Activated naive CD8-positive, alpha-beta T cell treated with anti-CD3 and anti-CD28 coated beads, Interleukin-2, amount 10 ng/mL, durations not matched to agents 7 days and 5 days (primary cell): ENCODE results near the gene CAPN11. TPM values are rescaled to one million over a fixed set of nuclear protein-coding genes. Genes with fewer than 3 reads are reported as not detected.
A peak's percentile ranks its signal among the peaks of the same experiment; 100 is the strongest.
"Not testable (repeated sequence)": the region's sequence is repeated elsewhere in the genome, so short reads cannot be mapped to it uniquely, and the experiment has no call there.

Experiments used
- ATAC-seq: fragments of 150-1000 bp; cut with Tn5 transposase; one replicate; pipeline ENCODE4 v1.10.0; 2021; ENCODE audit warnings: low read depth, moderate library complexity
- POLR2A ChIA-PET: fragments of 350-600 bp; sonication (Branson Sonifier 250); formaldehyde crosslinking; loops from one replicate; lab custom pipeline; 2021; ENCODE audit warnings: antibody characterized with exemption; lab: Charles Lee
- DNase-seq: peaks from one replicate; pipeline ENCODE4 v3.0.0; 2021
- H3K27ac Mint-ChIP-seq: one replicate; pipeline ENCODE4 v1.8.0; 2022; ENCODE audit warnings: mild to moderate bottlenecking, mixed read lengths
- H3K27me3 Mint-ChIP-seq: one replicate; pipeline ENCODE4 v1.8.0; 2022; ENCODE audit warnings: mild to moderate bottlenecking, moderate library complexity, mixed read lengths
- H3K36me3 Mint-ChIP-seq: one replicate; pipeline ENCODE4 v1.8.0; 2021; ENCODE audit warnings: mild to moderate bottlenecking, mixed read lengths
- H3K4me1 Mint-ChIP-seq: one replicate; pipeline ENCODE4 v1.8.0; 2021; ENCODE audit warnings: mixed read lengths
- H3K4me3 Mint-ChIP-seq: one replicate; pipeline ENCODE4 v1.8.0; 2022; ENCODE audit warnings: mild to moderate bottlenecking, moderate library complexity, mixed read lengths
- H3K9me3 Mint-ChIP-seq: one replicate; pipeline ENCODE4 v1.8.0; 2021; ENCODE audit warnings: mixed read lengths
- total RNA-seq, 2 experiments: library from RNA; stranded (reverse); gene quantifications; one replicate each; pipeline ENCODE4 v1.2.3, GENCODE V29; 2021

Gene CAPN11
- total RNA-seq, 2 experiments from 2014 or later, result not detected

DNA sequence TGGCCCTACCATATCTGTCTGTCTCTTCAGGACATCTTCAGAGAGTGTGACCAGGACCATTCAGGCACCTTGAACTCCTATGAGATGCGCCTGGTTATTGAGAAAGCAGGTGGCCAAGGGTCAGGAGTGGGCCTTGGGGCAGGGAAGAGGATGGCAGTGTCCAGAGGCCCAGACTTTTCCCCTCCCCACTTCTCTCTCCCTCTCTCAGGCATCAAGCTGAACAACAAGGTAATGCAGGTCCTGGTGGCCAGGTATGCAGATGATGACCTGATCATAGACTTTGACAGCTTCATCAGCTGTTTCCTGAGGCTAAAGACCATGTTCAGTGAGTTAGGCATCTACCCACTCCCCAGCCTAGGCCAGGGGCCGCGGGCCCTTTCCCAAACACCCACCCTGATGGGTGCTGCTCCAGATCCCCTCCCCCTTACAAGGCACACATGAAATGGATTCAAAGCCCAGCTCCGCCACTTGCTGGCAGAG is 24.3 kb downstream of the CAPN11 start:
- Mint-ChIP-seq H3K27ac (no peak overlapping the region), H3K4me1 (peaks cover 9% of the 10 kb centered on the region), H3K4me3 (no peak overlapping the region), H3K27me3 (peaks cover 5% of the 10 kb centered on the region), H3K36me3 (no peaks in the 10 kb centered on the region), H3K9me3 (no peaks in the 10 kb centered on the region)
- DNase-seq, result no peak
- ATAC-seq, result no peak
- POLR2A ChIA-PET, result no interaction called here

DNA sequence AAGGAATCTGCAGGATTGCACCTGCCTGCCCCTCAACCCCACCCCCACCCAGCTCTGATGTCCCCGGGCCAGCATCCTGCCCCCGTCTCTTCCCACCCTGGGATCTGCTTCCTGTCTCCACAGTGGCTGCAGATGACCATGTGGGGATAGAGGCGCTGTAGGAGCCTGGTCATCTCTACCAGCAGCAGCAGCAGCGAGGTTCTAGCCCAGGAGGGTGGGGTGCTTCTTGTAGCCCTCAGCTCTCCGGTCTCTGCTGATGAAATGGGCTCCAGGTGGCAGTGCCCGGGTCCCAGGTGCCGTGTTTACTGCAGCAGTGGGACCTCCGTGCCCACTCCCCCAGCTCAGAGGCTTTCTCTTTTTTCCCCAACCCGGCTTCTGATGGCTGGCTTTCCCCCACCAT is 25.2 kb downstream of the CAPN11 start:
- H3K4me3 Mint-ChIP-seq, result no peak overlapping the region
- POLR2A ChIA-PET, result no interaction called here
- no peaks in the 10 kb centered on the region for H3K36me3 Mint-ChIP-seq
- no peak overlapping the region for H3K27ac Mint-ChIP-seq
- no peak for DNase-seq
- peaks cover 5% of the 10 kb centered on the region for H3K27me3 Mint-ChIP-seq
- ATAC-seq, result no peak
- peaks cover 9% of the 10 kb centered on the region for H3K4me1 Mint-ChIP-seq
- H3K9me3 Mint-ChIP-seq, result no peaks in the 10 kb centered on the region

DNA sequence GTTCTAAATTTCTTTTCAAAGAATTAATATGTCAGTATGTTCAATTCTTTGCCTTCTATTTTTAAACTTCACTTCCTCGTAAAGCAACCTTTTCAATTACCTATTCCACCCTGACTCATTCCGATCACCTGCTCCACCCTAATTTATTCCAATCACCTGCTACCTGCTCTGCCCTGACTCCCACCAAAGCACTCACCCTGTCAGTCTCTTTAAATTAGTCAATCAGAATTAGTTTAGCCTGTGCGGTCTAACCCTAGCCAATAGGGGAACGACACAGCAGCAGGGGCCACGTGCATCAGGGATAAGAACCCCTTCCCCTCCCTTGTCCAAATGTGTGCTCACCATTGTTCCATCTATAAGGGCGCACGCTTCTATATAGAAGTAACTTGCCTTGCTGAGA is 26.7 kb downstream of the CAPN11 start:
- POLR2A ChIA-PET, result interaction anchor here (0.6 to 1.7 kb wide), 2 partner anchors 31 to 62 kb away, joined by 4 to 8 read pairs; partner anchors contain the start of gene HSP90AB1
- H3K27me3 Mint-ChIP-seq, result not testable (repeated sequence)

DNA sequence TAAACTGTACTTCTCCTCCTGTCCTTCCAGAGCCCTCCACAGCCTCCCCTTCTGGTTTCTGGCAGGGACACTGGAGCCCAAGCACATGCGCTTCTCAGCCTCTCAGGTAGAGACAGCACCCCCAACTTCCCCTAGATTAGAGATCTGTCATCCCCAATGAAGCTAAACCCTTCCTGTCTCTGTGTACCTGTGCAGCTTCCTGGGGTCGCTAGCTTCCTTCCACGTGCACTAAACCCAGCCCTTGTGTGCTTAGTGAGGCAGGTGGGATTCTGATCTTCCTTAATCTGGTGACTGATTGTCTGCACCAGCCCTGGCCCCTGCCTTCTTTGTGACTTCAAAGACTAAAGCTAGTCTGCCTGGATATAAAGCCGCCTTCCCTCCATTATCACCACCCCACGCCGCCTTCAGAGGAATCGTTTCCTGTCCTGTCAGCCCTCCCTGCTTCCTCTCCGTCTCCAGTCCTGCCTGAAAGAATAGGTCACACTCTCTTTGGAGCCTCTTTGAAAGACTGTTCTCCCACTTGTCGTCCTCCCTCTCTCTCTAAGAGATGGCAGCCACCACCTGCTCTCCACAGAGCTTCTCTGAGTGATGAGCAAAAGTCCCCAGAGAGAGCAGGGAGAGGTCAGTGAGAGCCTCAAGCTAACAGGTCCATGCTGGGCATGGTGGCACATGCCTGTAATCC is 27.5 kb downstream of the CAPN11 start:
- no peaks in the 10 kb centered on the region for H3K9me3 Mint-ChIP-seq
- ATAC-seq (peak; percentile 66), DNase-seq (no peak)
- H3K27ac Mint-ChIP-seq, result peak overlapping the region; percentile 47
- H3K4me1 Mint-ChIP-seq, result peaks cover 12% of the 10 kb centered on the region
- H3K27me3 Mint-ChIP-seq, result peaks cover 4% of the 10 kb centered on the region
- no peaks in the 10 kb centered on the region for H3K36me3 Mint-ChIP-seq
- POLR2A ChIA-PET, result interaction anchor here (0.6 to 1.7 kb wide), 2 partner anchors 30 to 61 kb away, joined by 4 to 8 read pairs; partner anchors contain the start of gene HSP90AB1
- H3K4me3 Mint-ChIP-seq, result peak overlapping the region; percentile 37

More for the DNA sequence above, 26.7 kb downstream of the CAPN11 start:
- H3K36me3 Mint-ChIP-seq, H3K9me3 Mint-ChIP-seq, ATAC-seq, H3K4me3 Mint-ChIP-seq, DNase-seq, H3K27ac Mint-ChIP-seq: not testable (repeated sequence)
- H3K4me1 Mint-ChIP-seq, result peaks cover 12% of the 10 kb centered on the region

DNA sequence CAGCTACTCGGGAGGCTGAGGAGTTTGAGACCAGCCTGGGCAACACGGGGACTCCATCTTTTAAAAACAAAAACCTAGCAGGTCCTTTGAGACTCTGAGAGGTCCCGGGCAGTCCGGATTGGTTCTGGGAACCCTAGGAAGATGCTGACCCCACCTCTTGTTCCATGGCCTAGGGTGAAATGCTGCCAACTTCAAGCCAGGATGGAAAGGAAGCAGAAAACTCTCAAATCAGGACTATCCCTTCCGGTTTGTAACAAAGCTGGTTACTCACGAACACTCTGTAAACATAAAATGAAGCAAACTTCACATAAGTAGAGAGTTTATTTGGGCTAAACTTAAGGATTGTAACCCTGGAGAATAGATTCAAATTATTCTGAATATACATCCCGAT is 28.0 kb downstream of the CAPN11 start:
- Mint-ChIP-seq H3K36me3 (no peaks in the 10 kb centered on the region), H3K27me3 (peaks cover 4% of the 10 kb centered on the region), H3K4me1 (peaks cover 12% of the 10 kb centered on the region), H3K9me3 (no peaks in the 10 kb centered on the region), H3K27ac (no peak overlapping the region), H3K4me3 (no peak overlapping the region)
- ATAC-seq (no peak), DNase-seq (no peak)
- POLR2A ChIA-PET, result interaction anchor here (1.7 kb wide), 1 partner anchor 61 kb away, joined by 8 read pairs; the partner anchor contains the start of gene HSP90AB1

DNA sequence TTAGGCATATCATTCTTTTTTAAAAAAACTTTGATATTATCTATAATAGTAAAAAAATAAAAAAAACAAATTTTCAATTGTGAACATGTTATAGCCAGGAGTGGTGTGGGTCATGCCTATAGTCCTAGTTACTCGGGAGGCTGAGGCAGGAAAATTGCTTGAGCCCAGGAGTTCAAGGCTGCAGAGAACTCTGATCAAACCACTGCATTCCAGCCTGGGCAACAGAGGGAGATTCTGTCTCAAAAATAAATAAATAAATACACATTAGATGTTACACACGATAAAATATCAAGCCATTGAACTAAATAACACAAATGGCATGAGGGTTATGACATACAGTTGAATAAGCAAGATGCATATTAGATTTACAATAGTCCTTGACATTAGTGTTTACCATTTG is 30.2 kb downstream of the CAPN11 start:
- ATAC-seq, result no peak
- H3K4me1 Mint-ChIP-seq, result peaks cover 17% of the 10 kb centered on the region
- no peak overlapping the region for H3K27ac Mint-ChIP-seq
- peaks cover 4% of the 10 kb centered on the region for H3K27me3 Mint-ChIP-seq
- no peaks in the 10 kb centered on the region for H3K36me3 Mint-ChIP-seq
- H3K4me3 Mint-ChIP-seq, result no peak overlapping the region
- H3K9me3 Mint-ChIP-seq, result no peaks in the 10 kb centered on the region
- POLR2A ChIA-PET, result no interaction called here
- DNase-seq, result no peak

DNA sequence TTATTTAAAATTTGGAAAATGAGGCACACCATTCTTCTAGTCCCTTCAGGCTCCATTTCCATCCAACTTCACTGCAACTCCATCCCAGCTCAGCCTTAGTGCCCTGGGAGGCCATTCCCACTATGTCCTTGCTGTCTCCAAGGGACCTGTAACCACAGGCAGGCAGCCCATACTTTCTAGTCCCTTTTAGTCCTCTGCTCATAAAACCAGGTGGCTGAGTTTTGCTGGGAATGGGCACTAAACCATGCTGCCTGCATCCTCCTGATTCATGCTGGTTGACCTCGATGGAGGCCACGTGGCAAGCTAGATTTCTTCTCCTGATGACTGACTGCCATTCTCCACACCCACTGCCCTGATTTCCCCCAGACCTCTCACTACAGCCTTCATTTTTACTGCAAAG is 30.6 kb downstream of the CAPN11 start:
- Mint-ChIP-seq H3K27ac (no peak overlapping the region), H3K4me3 (no peak overlapping the region), H3K27me3 (peaks cover 4% of the 10 kb centered on the region), H3K36me3 (no peaks in the 10 kb centered on the region), H3K9me3 (no peaks in the 10 kb centered on the region), H3K4me1 (peaks cover 17% of the 10 kb centered on the region)
- DNase-seq (no peak), ATAC-seq (no peak)
- POLR2A ChIA-PET, result no interaction called here

DNA sequence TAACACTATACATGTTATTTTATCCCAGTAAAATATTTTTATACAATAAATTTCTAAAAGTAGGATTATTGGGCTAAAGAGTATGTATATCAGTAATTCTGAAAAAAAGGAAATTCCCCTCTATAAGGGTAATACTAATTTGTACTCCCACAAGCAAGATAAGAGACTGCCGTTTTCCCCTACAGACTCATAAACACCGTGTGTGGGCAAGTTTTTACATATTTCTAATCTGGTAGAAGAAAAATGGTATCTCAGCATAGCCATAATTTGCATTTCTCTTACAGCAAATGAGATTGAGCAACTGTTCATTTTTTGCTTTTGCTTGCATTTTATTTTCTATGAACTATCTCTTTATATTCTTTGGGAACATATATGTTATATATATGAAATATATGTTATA is 32.1 kb downstream of the CAPN11 start:
- no peak for ATAC-seq
- POLR2A ChIA-PET, result no interaction called here
- H3K27ac Mint-ChIP-seq, result no peak overlapping the region
- H3K27me3 Mint-ChIP-seq, result peaks cover 11% of the 10 kb centered on the region
- no peak for DNase-seq
- no peaks in the 10 kb centered on the region for H3K9me3 Mint-ChIP-seq
- H3K4me3 Mint-ChIP-seq, result no peak overlapping the region
- peaks cover 14% of the 10 kb centered on the region for H3K4me1 Mint-ChIP-seq
- H3K36me3 Mint-ChIP-seq, result no peaks in the 10 kb centered on the region

DNA sequence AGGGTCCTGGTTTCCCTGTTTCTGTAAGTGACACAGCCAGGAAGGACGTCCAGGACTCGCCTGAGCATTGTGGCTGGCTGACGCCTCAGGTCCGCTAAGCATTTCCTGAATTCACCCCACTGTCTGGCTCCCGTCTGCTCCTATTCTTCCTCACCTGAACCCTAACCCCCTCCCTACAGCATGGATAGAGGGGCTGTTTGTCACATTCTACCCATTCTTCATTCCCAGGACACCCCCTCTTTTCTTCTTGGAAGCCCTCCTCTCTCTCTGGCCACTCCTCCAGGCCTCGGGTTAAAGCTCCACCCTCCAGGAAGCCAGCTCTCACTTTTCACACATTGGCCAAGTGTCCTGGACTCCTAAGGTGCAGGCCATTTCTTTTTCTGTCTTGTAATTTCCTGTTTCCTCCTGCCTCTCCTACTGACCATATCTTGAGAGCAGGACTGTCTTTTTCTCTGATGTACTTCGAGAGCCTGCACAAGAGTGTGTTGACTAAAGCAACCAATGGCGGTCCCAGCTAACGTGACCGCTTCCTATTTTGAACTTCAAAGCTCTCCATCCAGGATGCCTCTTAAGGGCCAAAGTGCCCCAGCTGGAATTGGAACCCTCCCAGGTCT is 33.9 kb downstream of the CAPN11 start:
- Mint-ChIP-seq H3K27ac (no peak overlapping the region), H3K9me3 (no peaks in the 10 kb centered on the region), H3K4me1 (peaks cover 8% of the 10 kb centered on the region), H3K27me3 (peaks cover 11% of the 10 kb centered on the region), H3K4me3 (no peak overlapping the region), H3K36me3 (no peaks in the 10 kb centered on the region)
- DNase-seq, result no peak
- POLR2A ChIA-PET, result no interaction called here
- ATAC-seq, result no peak

DNA sequence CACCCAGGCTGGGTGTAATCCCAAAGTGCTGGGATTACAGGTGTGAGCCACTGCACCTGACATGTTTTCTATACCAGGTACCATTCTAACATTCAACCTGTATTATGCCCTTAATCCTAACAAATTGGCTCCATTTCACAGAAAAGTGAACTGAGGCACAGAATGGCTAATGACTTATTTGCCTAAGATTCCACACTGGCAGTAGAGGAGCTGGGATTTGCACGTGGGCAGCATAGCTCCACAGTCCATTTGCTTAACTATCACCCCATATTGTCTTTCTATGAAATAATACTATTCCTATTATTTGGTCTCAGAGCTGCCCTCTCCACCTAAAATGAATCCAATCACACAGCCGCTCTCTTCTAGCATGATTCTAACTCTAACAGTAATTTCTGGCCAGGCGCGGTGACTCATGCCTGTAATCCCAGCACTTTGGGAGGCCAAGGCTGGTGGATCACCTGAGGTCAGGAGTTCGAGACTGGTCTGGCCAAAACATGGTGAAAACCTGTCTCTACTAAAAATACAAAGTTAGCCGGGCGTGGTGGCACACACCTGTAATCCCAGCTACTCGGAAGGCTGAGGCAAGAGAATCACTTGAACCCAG is 34.8 kb downstream of the CAPN11 start:
- POLR2A ChIA-PET, result no interaction called here
- Mint-ChIP-seq H3K27ac (no peak overlapping the region), H3K4me1 (peaks cover 8% of the 10 kb centered on the region), H3K36me3 (no peaks in the 10 kb centered on the region), H3K4me3 (no peak overlapping the region), H3K9me3 (no peaks in the 10 kb centered on the region), H3K27me3 (peaks cover 11% of the 10 kb centered on the region)
- no peak for DNase-seq
- ATAC-seq, result no peak

DNA sequence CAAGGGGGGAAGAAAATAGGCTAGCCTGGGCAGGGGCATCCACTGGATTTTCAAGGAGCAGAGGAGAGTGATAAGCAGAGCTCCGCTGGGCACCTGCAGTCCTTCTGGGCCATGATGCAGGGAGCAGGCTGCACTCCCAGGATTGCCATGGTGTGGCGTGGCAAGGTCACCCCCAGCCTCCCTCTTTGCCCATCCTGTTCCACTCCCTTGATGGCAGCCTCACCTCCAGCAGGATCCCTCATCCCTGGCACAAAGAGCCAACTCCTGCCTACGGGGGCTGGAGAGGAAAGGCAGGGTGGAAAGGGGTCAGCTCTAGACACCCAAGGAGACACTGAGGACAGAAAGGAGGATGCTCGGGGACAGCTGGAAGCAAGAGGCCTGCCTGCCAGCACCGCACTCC is 35.7 kb downstream of the CAPN11 start:
- H3K4me3 Mint-ChIP-seq, result no peak overlapping the region
- peaks cover 7% of the 10 kb centered on the region for H3K4me1 Mint-ChIP-seq
- POLR2A ChIA-PET, result no interaction called here
- H3K27ac Mint-ChIP-seq, result no peak overlapping the region
- no peak for ATAC-seq
- H3K9me3 Mint-ChIP-seq, result no peaks in the 10 kb centered on the region
- H3K27me3 Mint-ChIP-seq, result peaks cover 15% of the 10 kb centered on the region
- DNase-seq, result no peak
- H3K36me3 Mint-ChIP-seq, result no peaks in the 10 kb centered on the region

DNA sequence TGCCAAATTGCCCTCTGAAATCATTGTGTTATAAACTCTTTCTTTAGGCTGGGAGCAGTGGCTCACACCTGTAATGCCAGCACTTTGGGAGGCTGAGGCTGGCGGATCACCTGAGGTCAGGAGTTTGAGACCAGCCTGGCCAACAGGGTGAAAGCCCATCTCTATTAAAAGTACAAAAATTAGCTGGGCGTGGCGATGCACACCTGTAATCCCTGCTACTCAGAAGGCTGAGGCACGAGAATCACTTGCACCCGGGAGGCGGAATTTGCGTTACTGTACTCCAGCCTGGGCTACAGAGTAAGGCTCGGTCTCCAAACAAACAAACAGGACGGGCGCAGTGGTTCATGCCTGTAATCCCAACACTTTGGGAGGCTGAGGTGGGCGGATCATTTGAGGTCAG is 37.7 kb downstream of the CAPN11 start:
- ATAC-seq, H3K27ac Mint-ChIP-seq, H3K4me3 Mint-ChIP-seq, H3K9me3 Mint-ChIP-seq, H3K36me3 Mint-ChIP-seq, H3K4me1 Mint-ChIP-seq, POLR2A ChIA-PET, DNase-seq: not testable (repeated sequence)
- peaks cover 20% of the 10 kb centered on the region for H3K27me3 Mint-ChIP-seq

DNA sequence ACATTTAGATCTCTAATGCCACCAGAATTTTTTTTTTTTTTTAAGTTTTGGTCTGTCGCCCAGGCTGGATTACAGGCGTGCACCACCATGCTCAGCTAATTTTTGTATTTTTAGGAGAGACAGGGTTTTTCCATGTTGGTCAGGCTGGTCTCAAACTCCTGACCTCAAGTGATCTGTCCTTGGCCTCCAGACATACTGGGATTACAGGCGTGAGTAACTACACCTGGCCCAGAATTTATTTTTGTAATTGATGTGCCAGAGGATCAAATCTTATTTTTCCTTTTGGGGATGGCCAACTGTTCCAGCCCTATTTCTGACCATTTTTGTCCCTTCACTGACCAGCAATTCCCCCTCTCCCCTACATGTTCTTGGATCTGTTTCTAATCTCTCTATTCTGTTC is 40.1 kb downstream of the CAPN11 start:
- Mint-ChIP-seq H3K27ac (no peak overlapping the region), H3K4me1 (no peaks in the 10 kb centered on the region), H3K4me3 (no peak overlapping the region), H3K9me3 (no peaks in the 10 kb centered on the region), H3K36me3 (no peaks in the 10 kb centered on the region), H3K27me3 (peaks cover 20% of the 10 kb centered on the region)
- DNase-seq (no peak), ATAC-seq (no peak)
- POLR2A ChIA-PET, result no interaction called here

DNA sequence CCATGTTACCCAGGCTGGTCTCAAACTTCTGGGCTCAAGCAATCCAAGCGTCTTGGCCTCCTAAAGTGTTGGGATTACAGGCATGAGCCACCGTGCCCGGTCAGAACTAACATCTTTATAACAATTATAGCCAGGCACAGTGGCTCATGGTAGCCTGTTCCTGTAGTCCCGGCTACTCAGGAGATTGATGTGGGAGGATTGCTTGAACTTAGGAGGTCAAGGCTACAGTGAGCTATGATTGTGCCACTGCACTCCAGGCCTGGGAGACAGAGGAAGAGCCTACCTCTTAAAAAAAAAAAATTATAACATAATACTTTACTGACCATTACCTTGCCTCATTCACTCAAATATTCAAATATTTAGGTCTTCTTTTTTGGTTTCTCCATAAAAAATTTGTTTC is 41.3 kb downstream of the CAPN11 start:
- no peak for DNase-seq
- H3K36me3 Mint-ChIP-seq, result no peaks in the 10 kb centered on the region
- no peak for ATAC-seq
- POLR2A ChIA-PET, result no interaction called here
- H3K9me3 Mint-ChIP-seq, result no peaks in the 10 kb centered on the region
- peaks cover 27% of the 10 kb centered on the region for H3K27me3 Mint-ChIP-seq
- no peak overlapping the region for H3K27ac Mint-ChIP-seq
- H3K4me3 Mint-ChIP-seq, result no peak overlapping the region
- no peaks in the 10 kb centered on the region for H3K4me1 Mint-ChIP-seq
